SU-DHL-6 (cell line): ENCODE data around the gene GIMAP4.
"Not testable (repeated sequence)": the region's sequence is repeated elsewhere in the genome, so short reads cannot be mapped to it uniquely, and the experiment has no call there.

Experiments
- H2AFZ ChIP-seq: fragments of 200-600 bp; sonication (generic); 2 replicates; pipeline ENCODE4 v1.6.1; 2014; ENCODE audit warnings: low read depth, mild to moderate bottlenecking, moderate library complexity, mixed read lengths, antibody characterized with exemption, low read length; ENCODE audit not compliant: severe bottlenecking
- H3F3A ChIP-seq: fragments of 200-600 bp; shearing (Covaris generic); 2 replicates; pipeline ENCODE4 v1.6.0; 2016; ENCODE audit warnings: antibody characterized with exemption, mild to moderate bottlenecking; ENCODE audit not compliant: insufficient read depth
- H3K27ac ChIP-seq: fragments of 200-600 bp; sonication (generic); 2 replicates; pipeline ENCODE4 v1.5.1; 2016; ENCODE audit warnings: low read depth, mild to moderate bottlenecking, low read length, moderate library complexity, mixed read lengths
- H3K27me3 ChIP-seq: fragments of 200-600 bp; sonication (generic), shearing (Covaris generic); 2 replicates; pipeline ENCODE4 v1.6.0; 2014; ENCODE audit warnings: mild to moderate bottlenecking, low read length
- H3K36me3 ChIP-seq: fragments of 200-600 bp; sonication (generic); 2 replicates; pipeline ENCODE4 v1.6.1; 2014; ENCODE audit warnings: mild to moderate bottlenecking, low read length, mixed read lengths
- H3K4me2 ChIP-seq: fragments of 300-600, 200-600 bp; shearing (Covaris generic), sonication (generic); 2 replicates; pipeline ENCODE4 v1.6.0; 2014; ENCODE audit warnings: low read length, low read depth, mild to moderate bottlenecking; ENCODE audit not compliant: poor library complexity, severe bottlenecking
- H3K4me3 ChIP-seq: fragments of 200-600 bp; sonication (generic); 2 replicates; pipeline ENCODE4 v1.5.1; 2014; ENCODE audit warnings: antibody characterized with exemption, low read length, mild to moderate bottlenecking, mixed read lengths; ENCODE audit not compliant: insufficient read depth, poor library complexity, severe bottlenecking
- H3K79me2 ChIP-seq: fragments of 200-600 bp; sonication (generic); 2 replicates; pipeline ENCODE4 v1.6.1; 2014; ENCODE audit warnings: mild to moderate bottlenecking, low read length, moderate library complexity; ENCODE audit not compliant: insufficient read depth
- H3K9ac ChIP-seq: fragments of 200-600 bp; sonication (generic); 2 replicates; pipeline ENCODE4 v1.7.0; 2014; ENCODE audit warnings: mild to moderate bottlenecking, low read length
- H3K9me2 ChIP-seq: fragments of 200-600 bp; sonication (generic); replicated peaks from 2 replicates; pipeline ENCODE4 v1.6.1; 2014; ENCODE audit warnings: low read length; ENCODE audit not compliant: insufficient read depth
- H3K9me3 ChIP-seq: fragments of 200-600 bp; sonication (generic); 2 replicates; pipeline ENCODE4 v1.6.1; 2014; ENCODE audit warnings: low read length, mixed read lengths; ENCODE audit not compliant: insufficient read depth
- H4K20me1 ChIP-seq: fragments of 200-600 bp; sonication (generic); 2 replicates; pipeline ENCODE4 v1.6.1; 2014; ENCODE audit warnings: low read depth, mild to moderate bottlenecking, antibody characterized with exemption, low read length, moderate library complexity, mixed read lengths
- CTCF ChIP-seq: fragments of 200-600 bp; sonication (generic); IDR thresholded peaks from one replicate; pipeline ENCODE4 v1.5.1; 2017; ENCODE audit warnings: antibody characterized with exemption, mild to moderate bottlenecking, low read length, moderate library complexity; ENCODE audit not compliant: insufficient read depth, poor library complexity, severe bottlenecking
- EZH2phosphoT487 ChIP-seq: fragments of 200-600 bp; sonication (generic), shearing (Covaris generic); conservative IDR thresholded peaks from 2 replicates; pipeline ENCODE4 v1.6.1; 2018; ENCODE audit warnings: mild to moderate bottlenecking, antibody characterized with exemption, low read length, moderate library complexity, mixed read lengths

Gene GIMAP4

GRCh38 chr7:150567169-150567568 lies at the start of gene GIMAP4:
Gene GIMAP4, plus strand, starts transcription at chr7:150567390. Its CDS starts 2,512 bp downstream, at chr7:150569902.
- Histone ChIP-seq H3F3A (no peaks in the 10 kb centered on the region), H2AFZ (no peak within 1 kb of the TSS), H3K4me3 (no peak within 1 kb of the TSS), H3K27ac (no peak within 1 kb of the TSS), H3K9ac (no peak within 1 kb of the TSS), H3K27me3 (no peaks in the 10 kb centered on the region; the same call in 1 of the 2 replicates), H3K9me3 (no peaks in the 10 kb centered on the region), H3K4me2 (no peak within 1 kb of the TSS), H3K36me3 (no peaks in the 10 kb centered on the region), H4K20me1 (no peaks in the 10 kb centered on the region), H3K9me2 (no peaks in the 10 kb centered on the region), H3K79me2 (no peaks in the 10 kb centered on the region)
- TF ChIP-seq CTCF (no peak), EZH2phosphoT487 (no peak)

GRCh38 chr7:150519310-150519709 lies 47.9 kb upstream of the GIMAP4 start:
- H3K9me2 ChIP-seq: no peaks in the 10 kb centered on the region
- TF ChIP-seq EZH2phosphoT487: no peak
- no peak for TF ChIP-seq CTCF
- no peaks in the 10 kb centered on the region for H3F3A ChIP-seq
- no peaks in the 10 kb centered on the region for H3K9me3 ChIP-seq
- no peak overlapping the region for H3K27ac ChIP-seq
- H3K4me3 ChIP-seq: no peak overlapping the region
- H3K79me2 ChIP-seq: no peaks in the 10 kb centered on the region
- H3K27me3 ChIP-seq: no peaks in the 10 kb centered on the region
- no peak overlapping the region for H3K9ac ChIP-seq
- H2AFZ ChIP-seq: no peak overlapping the region
- no peaks in the 10 kb centered on the region for H3K36me3 ChIP-seq
- H4K20me1 ChIP-seq: no peaks in the 10 kb centered on the region
- H3K4me2 ChIP-seq: no peak overlapping the region

GRCh38 chr7:150520145-150520544 lies 47.0 kb upstream of the GIMAP4 start:
- Histone ChIP-seq H3K9me3 (no peaks in the 10 kb centered on the region), H3K4me2 (no peak overlapping the region), H3K27ac (no peak overlapping the region), H2AFZ (no peak overlapping the region), H3K36me3 (no peaks in the 10 kb centered on the region), H3K27me3 (no peaks in the 10 kb centered on the region), H3K79me2 (no peaks in the 10 kb centered on the region), H4K20me1 (no peaks in the 10 kb centered on the region), H3K9me2 (no peaks in the 10 kb centered on the region), H3F3A (no peaks in the 10 kb centered on the region), H3K9ac (no peak overlapping the region), H3K4me3 (no peak overlapping the region)
- TF ChIP-seq CTCF (no peak), EZH2phosphoT487 (no peak)

GRCh38 chr7:150522931-150523330 lies 44.3 kb upstream of the GIMAP4 start:
- not testable (repeated sequence) for H3K79me2 ChIP-seq, H3K27me3 ChIP-seq, H3K9me3 ChIP-seq, H3K4me3 ChIP-seq, H2AFZ ChIP-seq, H3K9me2 ChIP-seq, H3K36me3 ChIP-seq, H3K4me2 ChIP-seq, H3K27ac ChIP-seq, H3K9ac ChIP-seq, H4K20me1 ChIP-seq, H3F3A ChIP-seq
